Osteoblast (primary cell): ENCODE results near the gene COL4A2. TPM values are rescaled to one million over a fixed set of nuclear protein-coding genes. Genes with fewer than 3 reads are reported as not detected.
A peak's percentile ranks its signal among the peaks of the same experiment; 100 is the strongest.

Experiments
- DNase-seq: peaks from one replicate; pipeline ENCODE4 v3.0.0; 2011; ENCODE audit warnings: low spot score, mixed read lengths; ENCODE audit not compliant: insufficient read length; ENCODE audit errors: missing footprints
- H2AFZ ChIP-seq: 2 replicates; pipeline ENCODE4 v1.6.0; 2011; ENCODE audit warnings: mild to moderate bottlenecking, low read length
- H3K27ac ChIP-seq: 2 replicates; pipeline ENCODE4 v1.5.1; 2011; ENCODE audit warnings: mild to moderate bottlenecking, low read depth, low read length, moderate library complexity
- H3K27me3 ChIP-seq: 2 replicates; pipeline ENCODE4 v1.6.0; 2012; ENCODE audit warnings: mild to moderate bottlenecking, control low read depth, inconsistent platforms, low read length, moderate library complexity; ENCODE audit not compliant: insufficient read depth
- H3K36me3 ChIP-seq: 2 replicates; pipeline ENCODE4 v1.5.1; 2011; ENCODE audit warnings: mild to moderate bottlenecking, low read length, control low read depth, moderate library complexity; ENCODE audit not compliant: insufficient read depth
- H3K4me1 ChIP-seq: 2 replicates; pipeline ENCODE4 v1.5.1; 2011; ENCODE audit warnings: mild to moderate bottlenecking, low read length, control low read depth, moderate library complexity; ENCODE audit not compliant: insufficient read depth
- H3K4me2 ChIP-seq: 2 replicates; pipeline ENCODE4 v1.6.0; 2011; ENCODE audit warnings: mild to moderate bottlenecking, low read length; ENCODE audit not compliant: insufficient read depth
- H3K4me3 ChIP-seq: fragments of 200-600 bp; sonication (generic); 3 replicates; pipeline ENCODE4 v1.5.1; 2012; ENCODE audit warnings: mild to moderate bottlenecking, low read length, inconsistent platforms; ENCODE audit not compliant: insufficient read depth
- H3K79me2 ChIP-seq: 2 replicates; pipeline ENCODE4 v1.6.0; 2012; ENCODE audit warnings: mild to moderate bottlenecking, low read length, control low read depth, inconsistent platforms; ENCODE audit not compliant: insufficient read depth
- H3K9me3 ChIP-seq: 2 replicates; pipeline ENCODE4 v1.5.1; 2011; ENCODE audit warnings: low read depth, low read length, control low read depth
- H4K20me1 ChIP-seq: 2 replicates; pipeline ENCODE4 v1.6.0; 2012; ENCODE audit warnings: mild to moderate bottlenecking, low read length, control low read depth; ENCODE audit not compliant: insufficient read depth
- CTCF ChIP-seq: IDR thresholded peaks from 2 replicates; pipeline ENCODE4 v1.5.1; 2011; ENCODE audit warnings: mild to moderate bottlenecking, low read depth, low read length, moderate library complexity; ENCODE audit errors: extremely low read depth
- total RNA-seq: library from RNA; depleted of rRNA; stranded (reverse); fragments of >200 nt; gene quantifications from 2 replicates; pipeline ENCODE4 v1.2.3, GENCODE V29; 2012

COL4A2 gene
- total RNA-seq, 1 donor, result 267 TPM

GRCh38 chr13:110546378-110546777 lies 239.3 kb downstream of the COL4A2 start:
- H3K4me2 ChIP-seq, result peak overlapping the region; percentile 17
- no peaks in the 10 kb centered on the region for H3K27me3 ChIP-seq
- peaks cover 14% of the 10 kb centered on the region for H3K4me1 ChIP-seq
- H2AFZ ChIP-seq, result no peak overlapping the region
- H3K9me3 ChIP-seq, result no peaks in the 10 kb centered on the region
- H3K4me3 ChIP-seq, result no peak overlapping the region
- H3K79me2 ChIP-seq, result no peaks in the 10 kb centered on the region
- no peak overlapping the region for H3K27ac ChIP-seq
- H4K20me1 ChIP-seq, result no peaks in the 10 kb centered on the region
- no peak for DNase-seq
- H3K36me3 ChIP-seq, result no peaks in the 10 kb centered on the region
- TF ChIP-seq CTCF, result no peak

GRCh38 chr13:110546926-110547325 lies 239.8 kb downstream of the COL4A2 start:
- H3K4me3 ChIP-seq, result no peak overlapping the region
- H3K79me2 ChIP-seq, result no peaks in the 10 kb centered on the region
- H4K20me1 ChIP-seq, result no peaks in the 10 kb centered on the region
- no peak for TF ChIP-seq CTCF
- H3K9me3 ChIP-seq, result no peaks in the 10 kb centered on the region
- peak; percentile 92 for DNase-seq
- no peaks in the 10 kb centered on the region for H3K36me3 ChIP-seq
- no peak overlapping the region for H2AFZ ChIP-seq
- no peak overlapping the region for H3K27ac ChIP-seq
- H3K27me3 ChIP-seq, result no peaks in the 10 kb centered on the region
- H3K4me1 ChIP-seq, result peaks cover 14% of the 10 kb centered on the region
- H3K4me2 ChIP-seq, result peak overlapping the region; percentile 31

GRCh38 chr13:110548891-110549794 lies 242.1 kb downstream of the COL4A2 start:
- DNase-seq, result no peak
- H3K79me2 ChIP-seq, result no peaks in the 10 kb centered on the region
- no peaks in the 10 kb centered on the region for H3K9me3 ChIP-seq
- no peak for TF ChIP-seq CTCF
- no peak overlapping the region for H3K4me3 ChIP-seq
- no peak overlapping the region for H3K27ac ChIP-seq
- H4K20me1 ChIP-seq, result no peaks in the 10 kb centered on the region
- peaks cover 14% of the 10 kb centered on the region for H3K4me1 ChIP-seq
- no peak overlapping the region for H2AFZ ChIP-seq
- H3K27me3 ChIP-seq, result no peaks in the 10 kb centered on the region
- no peak overlapping the region for H3K4me2 ChIP-seq
- H3K36me3 ChIP-seq, result no peaks in the 10 kb centered on the region

- Histone ChIP-seq H2AFZ (no peak overlapping the region), H3K27me3 (no peaks in the 10 kb centered on the region), H3K9me3 (no peaks in the 10 kb centered on the region), H3K36me3 (no peaks in the 10 kb centered on the region), H4K20me1 (no peaks in the 10 kb centered on the region), H3K4me2 (no peak overlapping the region), H3K79me2 (no peaks in the 10 kb centered on the region), H3K4me3 (no peak overlapping the region), H3K27ac (no peak overlapping the region), H3K4me1 (peaks cover 14% of the 10 kb centered on the region)
- TF ChIP-seq CTCF, result no peak
- DNase-seq, result no peak
Measured at GRCh38 chr13:110549795-110550160, 242.7 kb downstream of the COL4A2 start.
